ENCODE measurements around the gene ELMOD1.

Gene ELMOD1

DNA sequence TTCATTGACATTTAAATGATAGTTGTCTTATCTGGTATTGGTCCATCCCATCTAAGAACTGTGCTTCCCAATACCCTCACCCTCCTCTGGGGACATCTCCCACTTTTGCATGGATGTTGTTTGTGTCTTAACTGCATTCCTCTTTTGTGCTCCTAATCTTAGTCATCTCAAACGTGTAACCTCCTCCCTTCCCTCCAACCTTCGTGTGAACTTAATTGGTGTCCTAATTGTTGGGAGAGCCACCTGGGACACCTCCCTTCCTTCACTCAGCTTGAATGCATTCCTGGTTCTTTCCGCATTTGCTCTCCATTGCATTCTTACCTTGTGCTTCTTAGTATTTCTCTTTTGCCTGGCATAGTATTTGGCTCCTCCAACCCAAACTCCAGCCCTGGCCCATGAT lies 9.8 kb upstream of the ELMOD1 start:
- Histone ChIP-seq H3K36me3 (ENCODE audit: control insufficient read depth in 4 of 4, insufficient read depth in 4 of 4, low read length in 3 of 4) (no peaks in the 10 kb centered on the region), H3K9me3 (ENCODE audit: control extremely low read depth in 1 of 5, control insufficient read depth in 4 of 5, insufficient read depth in 2 of 5, low read depth in 1 of 5, low read length in 4 of 5) (no peaks in the 10 kb centered on the region), H3K27me3 (replicated peaks in 2 of 5; ENCODE audit: control insufficient read depth in 4 of 5, insufficient read depth in 5 of 5, low read length in 4 of 5) (peaks cover 4 to 9% (median 7%) of the 10 kb centered on the region in 5 experiments), H3K4me3 (ENCODE audit: control insufficient read depth in 1 of 7, extremely low read depth in 1 of 7, insufficient read depth in 4 of 7, low read depth in 2 of 7, low read length in 6 of 7) (no peak overlapping the region), H3K4me1 (ENCODE audit: control extremely low read depth in 1 of 4, control insufficient read depth in 4 of 4, insufficient read depth in 4 of 4, low read length in 3 of 4) (no peaks in the 10 kb centered on the region), H3K27ac (ENCODE audit: insufficient read depth in 1 of 2, low read depth in 1 of 2, low read length in 2 of 2, poor library complexity in 1 of 2, severe bottlenecking in 2 of 2) (no peak overlapping the region)
- DNase-seq = no peak
- WGBS (ENCODE audit: insufficient coverage) = 70% methylated on average over 3 of the region's 3 CpGs
- ChIA-PET CTCF (interaction anchor here (1.2 kb wide), 1 partner anchor 8 kb away, joined by 3 read pairs; no protein-coding TSS in a partner anchor), POLR2A (no interaction called here)

DNA sequence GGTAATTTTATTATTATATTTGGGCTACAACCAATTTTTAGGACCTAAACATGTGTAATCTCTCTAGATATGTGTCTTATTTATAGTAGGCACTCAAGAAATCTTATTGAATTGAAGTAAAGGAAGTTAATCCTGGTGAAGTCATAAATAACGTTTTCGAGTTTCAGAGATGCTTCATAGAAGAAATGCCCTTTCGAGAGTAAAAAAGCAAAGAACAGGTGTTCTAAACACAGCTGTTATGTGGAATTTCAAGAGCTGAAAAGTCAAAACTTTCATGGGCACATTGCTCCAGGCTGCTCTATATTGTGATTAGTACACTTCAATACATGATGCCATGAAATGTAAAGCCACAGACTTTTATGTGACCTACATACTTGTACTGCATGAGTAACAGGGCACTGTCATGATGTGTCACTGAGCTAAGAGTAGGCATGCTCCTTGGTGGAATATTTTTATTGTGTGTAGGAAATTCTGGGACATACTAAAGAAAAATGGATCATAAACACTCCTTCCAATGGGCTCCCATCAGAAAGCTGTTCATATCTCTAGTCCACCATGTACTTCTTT lies 7.2 kb upstream of the ELMOD1 start:
- 71% methylated on average over 3 of the region's 3 CpGs for WGBS (ENCODE audit: insufficient coverage)
- Histone ChIP-seq H3K4me1 (ENCODE audit: control extremely low read depth in 1 of 4, control insufficient read depth in 4 of 4, insufficient read depth in 4 of 4, low read length in 3 of 4) (no peaks in the 10 kb centered on the region), H3K27ac (ENCODE audit: insufficient read depth in 1 of 2, low read depth in 1 of 2, low read length in 2 of 2, poor library complexity in 1 of 2, severe bottlenecking in 2 of 2) (no peak overlapping the region), H3K9me3 (ENCODE audit: control extremely low read depth in 1 of 5, control insufficient read depth in 4 of 5, insufficient read depth in 2 of 5, low read depth in 1 of 5, low read length in 4 of 5) (peaks cover 0 to 1% (median 0%) of the 10 kb centered on the region in 5 experiments), H3K27me3 (replicated peaks in 2 of 5; ENCODE audit: control insufficient read depth in 4 of 5, insufficient read depth in 5 of 5, low read length in 4 of 5) (peaks cover 12 to 32% (median 23%) of the 10 kb centered on the region in 5 experiments), H3K36me3 (ENCODE audit: control insufficient read depth in 4 of 4, insufficient read depth in 4 of 4, low read length in 3 of 4) (no peaks in the 10 kb centered on the region), H3K4me3 (ENCODE audit: control insufficient read depth in 1 of 7, extremely low read depth in 1 of 7, insufficient read depth in 4 of 7, low read depth in 2 of 7, low read length in 6 of 7) (no peak overlapping the region)
- no peak for DNase-seq
- POLR2A ChIA-PET = no interaction called here
- CTCF ChIA-PET = interaction anchor here (1.3 kb wide), 1 partner anchor 106 kb away, joined by 4 read pairs; no protein-coding TSS in a partner anchor

DNA sequence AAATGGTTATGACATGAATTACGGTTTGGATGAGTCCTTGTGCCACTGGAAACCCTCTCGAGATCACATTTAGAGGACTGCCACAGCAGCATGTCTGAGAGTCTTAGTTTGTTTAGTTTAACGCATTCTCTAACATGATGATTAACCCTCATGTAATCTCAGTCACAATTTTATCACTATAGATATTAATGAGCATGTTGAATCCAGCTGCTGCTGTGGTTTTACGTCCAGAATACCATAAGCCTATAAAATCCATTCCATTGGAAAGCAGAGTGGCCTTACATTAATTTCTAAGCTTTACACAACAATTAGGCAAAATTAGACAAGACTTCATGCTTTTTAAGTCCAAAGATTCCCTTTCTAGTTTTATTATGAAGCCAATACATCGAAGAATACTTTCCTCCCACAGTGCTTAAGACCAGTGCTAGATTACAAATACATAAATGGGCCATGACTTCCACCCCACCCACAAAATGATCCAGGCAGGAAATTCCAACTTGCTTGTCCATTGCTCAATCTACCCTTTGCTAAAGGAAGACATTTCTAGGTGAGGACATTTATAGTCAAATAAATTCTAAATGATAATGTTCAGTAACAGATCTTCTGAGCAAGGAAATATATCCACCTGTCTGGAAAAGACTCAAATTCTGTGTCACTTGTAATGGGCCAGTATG lies 3.5 kb upstream of the ELMOD1 start:
- Histone ChIP-seq H3K9me3 (ENCODE audit: control extremely low read depth in 1 of 5, control insufficient read depth in 4 of 5, insufficient read depth in 2 of 5, low read depth in 1 of 5, low read length in 4 of 5) (peaks cover 0 to 4% (median 0%) of the 10 kb centered on the region in 5 experiments), H3K4me3 (ENCODE audit: control insufficient read depth in 1 of 7, extremely low read depth in 1 of 7, insufficient read depth in 4 of 7, low read depth in 2 of 7, low read length in 6 of 7) (no peak overlapping the region), H3K4me1 (ENCODE audit: control extremely low read depth in 1 of 4, control insufficient read depth in 4 of 4, insufficient read depth in 4 of 4, low read length in 3 of 4) (peaks cover 0 to 17% (median 17%) of the 10 kb centered on the region in 4 experiments), H3K27me3 (replicated peaks in 2 of 5; ENCODE audit: control insufficient read depth in 4 of 5, insufficient read depth in 5 of 5, low read length in 4 of 5) (peaks cover 27 to 69% (median 36%) of the 10 kb centered on the region in 5 experiments), H3K36me3 (ENCODE audit: control insufficient read depth in 4 of 4, insufficient read depth in 4 of 4, low read length in 3 of 4) (no peaks in the 10 kb centered on the region), H3K27ac (ENCODE audit: insufficient read depth in 1 of 2, low read depth in 1 of 2, low read length in 2 of 2, poor library complexity in 1 of 2, severe bottlenecking in 2 of 2) (no peak overlapping the region)
- no peak for DNase-seq
- no CpG with 5 or more reads among the region's 5 CpGs for WGBS (ENCODE audit: insufficient coverage)
- CTCF ChIA-PET = interaction anchor here (0.6 to 2.1 kb wide), 2 partner anchors 16 to 21 kb away, joined by 3 to 5 read pairs; partner anchors contain the start of gene ALKBH8
- POLR2A ChIA-PET = no interaction called here

DNA sequence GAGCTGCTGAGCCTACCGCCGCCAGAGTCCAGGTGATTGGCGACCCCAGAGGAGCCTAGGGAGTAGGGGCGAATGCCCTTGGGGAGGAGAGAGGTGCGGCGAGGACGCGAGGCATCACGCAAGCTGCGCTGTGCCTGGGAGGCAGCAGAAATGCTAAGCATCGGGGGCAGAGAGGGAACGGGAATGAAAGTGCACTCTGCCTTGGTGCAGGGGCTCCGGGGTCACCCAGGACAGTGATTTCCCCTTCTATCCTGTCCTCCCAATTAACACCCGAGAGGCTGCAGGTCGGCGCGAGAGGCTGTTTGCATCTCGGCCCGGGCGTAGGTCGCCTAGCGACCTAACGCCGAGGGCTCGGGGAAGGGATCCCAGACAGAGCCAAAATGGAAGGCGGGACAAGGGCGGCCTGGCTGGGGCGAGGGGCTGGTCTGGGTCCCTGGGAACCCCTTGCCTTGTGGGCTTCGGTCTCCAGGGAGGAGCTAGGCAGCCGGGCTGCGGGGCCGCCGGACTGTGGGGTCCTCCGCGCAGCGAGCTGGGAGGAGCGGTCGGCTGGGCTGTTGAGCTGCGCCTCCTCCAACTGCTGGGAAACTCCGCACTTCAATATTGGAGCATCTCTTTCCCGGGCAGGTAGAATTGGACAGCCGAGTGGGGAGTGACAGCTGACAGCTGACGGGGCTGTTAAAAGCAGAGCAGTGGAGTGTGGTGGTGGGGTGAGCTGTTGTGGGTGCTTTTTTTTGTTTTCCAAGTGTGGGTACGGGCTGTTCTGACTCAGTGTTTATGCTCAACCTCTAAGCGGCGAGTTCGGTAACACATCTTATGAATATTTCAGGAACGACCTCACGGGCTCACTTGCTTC lies 657 bp downstream of the ELMOD1 start:
- ChIA-PET CTCF (no interaction called here), POLR2A (no interaction called here)
- peak overlapping the region; percentile 23 to 80 (median 68) for H3K4me3 ChIP-seq (ENCODE audit: control insufficient read depth in 1 of 7, extremely low read depth in 1 of 7, insufficient read depth in 4 of 7, low read depth in 2 of 7, low read length in 6 of 7)
- H3K9me3 ChIP-seq (ENCODE audit: control extremely low read depth in 1 of 5, control insufficient read depth in 4 of 5, insufficient read depth in 2 of 5, low read depth in 1 of 5, low read length in 4 of 5) = peaks cover 0 to 4% (median 0%) of the 10 kb centered on the region in 5 experiments
- peak in 2 of 3 donors; percentile 43 to 53 for DNase-seq
- H3K27ac ChIP-seq (ENCODE audit: insufficient read depth in 1 of 2, low read depth in 1 of 2, low read length in 2 of 2, poor library complexity in 1 of 2, severe bottlenecking in 2 of 2) = no peak overlapping the region
- 1% methylated on average over 34 of the region's 49 CpGs for WGBS (ENCODE audit: insufficient coverage)
- H3K4me1 ChIP-seq (ENCODE audit: control extremely low read depth in 1 of 4, control insufficient read depth in 4 of 4, insufficient read depth in 4 of 4, low read length in 3 of 4) = peaks cover 0 to 17% (median 17%) of the 10 kb centered on the region in 4 experiments
- no peaks in the 10 kb centered on the region for H3K36me3 ChIP-seq (ENCODE audit: control insufficient read depth in 4 of 4, insufficient read depth in 4 of 4, low read length in 3 of 4)
- H3K27me3 ChIP-seq (replicated peaks in 2 of 5; ENCODE audit: control insufficient read depth in 4 of 5, insufficient read depth in 5 of 5, low read length in 4 of 5) = peaks cover 31 to 93% (median 64%) of the 10 kb centered on the region in 5 experiments

DNA sequence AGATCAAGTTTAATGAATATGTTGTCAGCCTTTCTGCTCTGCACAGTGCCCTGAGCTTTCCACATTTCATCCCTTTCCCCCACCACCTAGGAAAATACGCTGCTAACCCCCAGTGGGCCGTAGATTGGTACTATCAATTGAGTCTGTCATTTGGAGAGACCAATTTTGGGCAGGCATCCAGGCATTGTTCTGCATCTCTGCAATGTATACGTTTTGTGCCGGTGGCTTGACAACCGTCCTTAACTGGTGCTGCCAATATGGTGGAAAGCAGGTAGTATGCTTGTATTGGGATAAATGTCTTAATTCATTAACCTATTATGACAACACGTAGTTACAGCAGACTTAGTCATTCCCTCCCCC lies 1.3 kb downstream of the ELMOD1 start:
- no peaks in the 10 kb centered on the region for H3K36me3 ChIP-seq (ENCODE audit: control insufficient read depth in 4 of 4, insufficient read depth in 4 of 4, low read length in 3 of 4)
- H3K27ac ChIP-seq (ENCODE audit: insufficient read depth in 1 of 2, low read depth in 1 of 2, low read length in 2 of 2, poor library complexity in 1 of 2, severe bottlenecking in 2 of 2) = no peak overlapping the region
- ChIA-PET POLR2A (no interaction called here), CTCF (no interaction called here)
- peaks cover 0 to 17% (median 17%) of the 10 kb centered on the region in 4 experiments for H3K4me1 ChIP-seq (ENCODE audit: control extremely low read depth in 1 of 4, control insufficient read depth in 4 of 4, insufficient read depth in 4 of 4, low read length in 3 of 4)
- no peak for DNase-seq
- 0% methylated on average over 3 of the region's 6 CpGs for WGBS (ENCODE audit: insufficient coverage)
- peak overlapping the region in 2 of 7 experiments; percentile 68 to 80 for H3K4me3 ChIP-seq (ENCODE audit: control insufficient read depth in 1 of 7, extremely low read depth in 1 of 7, insufficient read depth in 4 of 7, low read depth in 2 of 7, low read length in 6 of 7)
- peaks cover 31 to 92% (median 65%) of the 10 kb centered on the region in 5 experiments for H3K27me3 ChIP-seq (replicated peaks in 2 of 5; ENCODE audit: control insufficient read depth in 4 of 5, insufficient read depth in 5 of 5, low read length in 4 of 5)
- peaks cover 0 to 4% (median 0%) of the 10 kb centered on the region in 5 experiments for H3K9me3 ChIP-seq (ENCODE audit: control extremely low read depth in 1 of 5, control insufficient read depth in 4 of 5, insufficient read depth in 2 of 5, low read depth in 1 of 5, low read length in 4 of 5)

DNA sequence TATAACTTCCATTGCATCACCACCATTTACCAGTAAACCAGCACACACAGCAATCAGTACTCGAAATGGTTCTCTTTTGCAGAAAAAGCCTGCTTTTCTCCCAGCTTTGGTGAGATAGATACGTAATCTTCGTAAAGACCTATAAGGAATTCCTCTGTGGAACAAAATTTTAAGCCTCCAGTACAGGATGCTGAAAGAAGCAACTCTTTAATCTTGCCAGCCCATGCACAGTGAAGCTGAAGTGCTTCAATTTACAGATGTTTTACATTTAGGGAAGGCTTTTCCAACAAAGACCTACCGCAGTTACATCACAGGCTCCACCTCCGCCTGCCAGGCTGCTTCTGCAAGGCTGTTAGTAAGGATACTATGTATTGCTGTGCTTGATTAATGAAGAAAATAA lies 1.9 kb downstream of the ELMOD1 start:
- H3K27ac ChIP-seq (ENCODE audit: insufficient read depth in 1 of 2, low read depth in 1 of 2, low read length in 2 of 2, poor library complexity in 1 of 2, severe bottlenecking in 2 of 2) = no peak overlapping the region
- peak in 1 of 3 donors; percentile 26 for DNase-seq
- peaks cover 31 to 92% (median 65%) of the 10 kb centered on the region in 5 experiments for H3K27me3 ChIP-seq (replicated peaks in 2 of 5; ENCODE audit: control insufficient read depth in 4 of 5, insufficient read depth in 5 of 5, low read length in 4 of 5)
- H3K9me3 ChIP-seq (ENCODE audit: control extremely low read depth in 1 of 5, control insufficient read depth in 4 of 5, insufficient read depth in 2 of 5, low read depth in 1 of 5, low read length in 4 of 5) = peaks cover 0 to 4% (median 0%) of the 10 kb centered on the region in 5 experiments
- H3K4me3 ChIP-seq (ENCODE audit: control insufficient read depth in 1 of 7, extremely low read depth in 1 of 7, insufficient read depth in 4 of 7, low read depth in 2 of 7, low read length in 6 of 7) = no peak overlapping the region
- ChIA-PET POLR2A (no interaction called here), CTCF (no interaction called here)
- no peaks in the 10 kb centered on the region for H3K36me3 ChIP-seq (ENCODE audit: control insufficient read depth in 4 of 4, insufficient read depth in 4 of 4, low read length in 3 of 4)
- H3K4me1 ChIP-seq (ENCODE audit: control extremely low read depth in 1 of 4, control insufficient read depth in 4 of 4, insufficient read depth in 4 of 4, low read length in 3 of 4) = peaks cover 0 to 17% (median 17%) of the 10 kb centered on the region in 4 experiments
- WGBS (ENCODE audit: insufficient coverage) = 17% methylated on average over 3 of the region's 5 CpGs
